Measurements from ENCODE around the gene HPX.
A peak's percentile ranks its signal among the peaks of the same experiment; 100 is the strongest.
"Not testable (repeated sequence)": the region's sequence is repeated elsewhere in the genome, so short reads cannot be mapped to it uniquely, and the experiment has no call there.

The HPX gene

GRCh38 chr11:6413791-6414201, 27.0 kb downstream of the HPX start:
- DNase-seq, result no peak

- no peak for DNase-seq
These were observed 29.2 kb downstream of the HPX start for GRCh38 chr11:6411594-6412031.

GRCh38 chr11:6410695-6411430, 29.9 kb downstream of the HPX start:
- DNase-seq, result no peak

- DNase-seq, result no peak
These were observed 34.4 kb downstream of the HPX start for GRCh38 chr11:6406370-6406769.

- no peak for DNase-seq
These were observed 34.9 kb downstream of the HPX start for GRCh38 chr11:6405846-6406245.

- DNase-seq, result no peak
These were observed 35.6 kb downstream of the HPX start for GRCh38 chr11:6405052-6405667.

- DNase-seq, result no peak
These were observed 36.3 kb downstream of the HPX start for GRCh38 chr11:6404342-6405051.

- no peak for DNase-seq
These were observed 37.2 kb downstream of the HPX start for GRCh38 chr11:6403539-6403938.

GRCh38 chr11:6402561-6402981, 38.2 kb downstream of the HPX start:
- no peak for DNase-seq

GRCh38 chr11:6402061-6402470, 38.7 kb downstream of the HPX start:
- no peak for DNase-seq

GRCh38 chr11:6401464-6401863, 39.3 kb downstream of the HPX start:
- DNase-seq, result no peak

GRCh38 chr11:6400431-6401345, 40.1 kb downstream of the HPX start:
- no peak for DNase-seq

- DNase-seq, result no peak
These were observed 43.2 kb downstream of the HPX start for GRCh38 chr11:6397636-6398035.

GRCh38 chr11:6397156-6397555, 43.6 kb downstream of the HPX start:
- DNase-seq, result no peak

- no peak for DNase-seq
These were observed 45.2 kb downstream of the HPX start for GRCh38 chr11:6395470-6396060.

- DNase-seq, result no peak
These were observed 46.7 kb downstream of the HPX start for GRCh38 chr11:6393989-6394670.

- not testable (repeated sequence) for DNase-seq
These were observed 48.5 kb downstream of the HPX start for GRCh38 chr11:6392251-6392650.

GRCh38 chr11:6391537-6392134, 49.2 kb downstream of the HPX start:
- DNase-seq, result no peak

GRCh38 chr11:6390718-6391469, 49.9 kb downstream of the HPX start:
- no peak for DNase-seq

- DNase-seq, result peak; percentile 90
These were observed 50.7 kb downstream of the HPX start, which contains the start of gene SMPD1 for GRCh38 chr11:6389905-6390717. Gene SMPD1 (plus strand): TSS chr11:6390474. CDS start chr11:6390599, 125 bp downstream.

Data from NCI-H2029 (cell line).